ENCODE measurements around the gene TXNL4A.

GRCh38 chr18:79926715-79927606 lies 61.4 kb downstream of the TXNL4A start:
- TF ChIP-seq CTCF (IDR thresholded peaks at IDR 0.05) (no peak), POLR2A (IDR thresholded peaks at IDR 0.05) (no peak)
